HepG2 (cell line): ENCODE measurements around the gene TBCCD1. TPM values are rescaled to one million over a fixed set of nuclear protein-coding genes. Genes with fewer than 3 reads are reported as not detected.
"Not testable (repeated sequence)": the region's sequence is repeated elsewhere in the genome, so short reads cannot be mapped to it uniquely, and the experiment has no call there.

Experiments used
- ATAC-seq: fragments of 200-7000 bp; cut with Tn5 transposase; 3 replicates; pipeline ENCODE4 v1.9.1; 2020; ENCODE audit warnings: mild to moderate bottlenecking, moderate library complexity
- BruUV-seq: library from RNA; stranded (reverse); fragments of 400-500 nt; replicated peaks from 2 replicates; lab custom pipeline; 2021; lab: Mats Ljungman, UMichigan
- CTCF ChIA-PET: fragments of 300-600 bp; formaldehyde crosslinking; extraction: SDS; loops from one replicate; lab custom pipeline; 2021; ENCODE audit warnings: low total read pairs, inconsistent platforms, low intra/inter-chr PET ratio; lab: Yijun Ruan, JAX
- POLR2A ChIA-PET: fragments of 350-600 bp; sonication (Branson Sonifier 250); formaldehyde crosslinking; loops from one replicate; lab custom pipeline; 2020; ENCODE audit warnings: antibody characterized with exemption, inconsistent platforms; lab: Yijun Ruan, JAX
- DNase-seq: peaks from one replicate; pipeline ENCODE4 v3.0.0-alpha.2; 2015; ENCODE audit warnings: low spot score
- FAIRE-seq: peaks from 3 replicates; lab custom pipeline; 2011; peaks lifted over from hg19 to GRCh38; lab: Jason Lieb, UNC
- H2AFZ ChIP-seq: one replicate; pipeline ENCODE4 v1.6.1; 2011; ENCODE audit warnings: low read length, inconsistent platforms
- H3K27ac ChIP-seq: fragments of 300-600 bp; 3 replicates; pipeline ENCODE4 v1.8.0; 2011; ENCODE audit warnings: mixed run types, mild to moderate bottlenecking, mixed read lengths, low read length, inconsistent platforms; ENCODE audit not compliant: insufficient read depth; ENCODE audit errors: extremely low read length
- H3K27me3 ChIP-seq, 2 experiments: fragments of 200-600 bp in 1 of 2; 2 replicates in 1 of 2; 3 replicates in 1 of 2; pipeline versions ENCODE4 v1.6.0 to v1.8.0; 2011; ENCODE audit warnings: low read length in 2 of 2, mild to moderate bottlenecking in 2 of 2, moderate library complexity in 2 of 2, inconsistent platforms in 1 of 2; ENCODE audit not compliant: insufficient read depth in 2 of 2, control insufficient read depth in 1 of 2
- H3K36me3 ChIP-seq, 2 experiments: fragments of 200-600 bp in 1 of 2; replicated peaks in 1 of 2; 2 replicates in 1 of 2; 3 replicates in 1 of 2; pipeline versions ENCODE4 v1.5.1 to v1.8.0; 2011; ENCODE audit warnings: low read length in 2 of 2, inconsistent platforms in 1 of 2; ENCODE audit not compliant: insufficient read depth in 2 of 2, control insufficient read depth in 1 of 2
- H3K4me1 ChIP-seq: 2 replicates; pipeline ENCODE4 v1.5.1; 2012; ENCODE audit warnings: low read length, inconsistent platforms; ENCODE audit not compliant: insufficient read depth
- H3K4me2 ChIP-seq: 2 replicates; pipeline ENCODE4 v1.6.0; 2011; ENCODE audit warnings: low read depth, low read length, inconsistent platforms
- H3K4me3 ChIP-seq, 3 experiments: fragments of 200-600 bp in 1 of 3; sonication (generic), shearing (Covaris generic) in 1 of 3; replicated peaks in 1 of 3; 2 replicates each; pipeline ENCODE4 v1.5.1; 2011 to 2016; ENCODE audit warnings: low read length in 3 of 3, inconsistent platforms in 2 of 3, low read depth in 2 of 3, mild to moderate bottlenecking in 2 of 3, control low read depth in 1 of 3, mixed read lengths in 1 of 3; ENCODE audit not compliant: insufficient read depth in 1 of 3
- H3K79me2 ChIP-seq: one replicate; pipeline ENCODE4 v1.6.1; 2011; ENCODE audit warnings: low read length, inconsistent platforms; ENCODE audit not compliant: insufficient read depth
- H3K9ac ChIP-seq: 2 replicates; pipeline ENCODE4 v1.6.0; 2011; ENCODE audit warnings: mild to moderate bottlenecking, low read depth, low read length, inconsistent platforms; ENCODE audit not compliant: insufficient read depth
- H3K9me3 ChIP-seq: 2 replicates; pipeline ENCODE4 v1.5.1; 2012; ENCODE audit warnings: mild to moderate bottlenecking, low read length
- H4K20me1 ChIP-seq: 2 replicates; pipeline ENCODE4 v1.6.0; 2011; ENCODE audit warnings: inconsistent platforms, mild to moderate bottlenecking, low read length, moderate library complexity; ENCODE audit not compliant: insufficient read depth
- ATF6 ChIP-seq: sonication (generic); formaldehyde crosslinking; conservative IDR thresholded peaks from 2 replicates; pipeline ENCODE4 v1.4.0; 2020; ENCODE audit warnings: missing genetic modification reagents
- FOSL2 ChIP-seq: sonication (generic); formaldehyde crosslinking; IDR thresholded peaks from 2 replicates; pipeline ENCODE4 v1.4.0; 2020; ENCODE audit warnings: missing genetic modification reagents
- MAFK ChIP-seq, 2 experiments: IDR thresholded peaks in 1 of 2; conservative IDR thresholded peaks in 1 of 2; 2 replicates each; pipeline ENCODE4 v1.6.1; 2011; ENCODE audit warnings: improper control_type of control experiment in 2 of 2, low read length in 2 of 2
- TFE3 ChIP-seq: IDR thresholded peaks from 2 replicates; pipeline ENCODE4 v1.6.1; 2016
- ZNF333 ChIP-seq: sonication (generic); formaldehyde crosslinking; IDR thresholded peaks from 2 replicates; pipeline ENCODE4 v1.4.0; 2020; ENCODE audit warnings: mild to moderate bottlenecking, missing genetic modification reagents, borderline replicate concordance
- ZNF629 ChIP-seq: sonication (generic); formaldehyde crosslinking; conservative IDR thresholded peaks from 2 replicates; pipeline ENCODE4 v1.5.0; 2020; ENCODE audit warnings: missing genetic modification reagents
- WGBS: methylation state at CpG from one replicate; pipeline ENCODE4 v1.1.6; 2017; ENCODE audit warnings: low lambda C conversion rate; 5-methylcytosine and 5-hydroxymethylcytosine counted together
- in situ Hi-C: cut with HindIII; loops from 2 replicates; pipeline ENCODE4 v1.10.0; 2017; ENCODE audit warnings: low pct_unique_long_range_greater_than_20kb; ENCODE audit not compliant: extremely low pct_ligation_motif_present
- intact Hi-C: fragments of 100-400 bp; cut with micrococcal nuclease; formaldehyde crosslinking; loops from one replicate; pipeline ENCODE4 v1.10.0; 2022; ENCODE audit not compliant: unreplicated experiment
- polyA plus RNA-seq, 8 experiments: library from polyadenylated mRNA; depleted of rRNA in 3 of 8; stranded (reverse) in 7 of 8; unstranded in 1 of 8; fragments of >200 nt; fragmentation: Illumina TruSeq in 4 of 8; extraction: Trizol in 4 of 8; gene quantifications; 2 replicates each; pipeline versions ENCODE4 v1.2.1 to v1.2.3, GENCODE V29; 2011 to 2016; ENCODE audit warnings: low read depth in 4 of 8, missing spikeins in 1 of 8, mixed read lengths in 1 of 8; ENCODE audit not compliant: insufficient read depth in 1 of 8
- total RNA-seq, 5 experiments: library from RNA; depleted of rRNA; stranded (reverse); fragments of >200 nt; fragmentation: Illumina TruSeq; extraction: Trizol; gene quantifications; 2 replicates each; pipeline ENCODE4 v1.2.3, GENCODE V29; 2016; ENCODE audit warnings: low read depth in 1 of 5

TBCCD1 gene
- total and polyA plus RNA-seq, 2 of the 13 experiments (the other 11 are each of a cell fraction or from before 2014, with no cell fraction given), result 13.6 to 16.2 TPM

- CTCF ChIA-PET, result interaction anchor here (1.6 to 2.8 kb wide), 3 partner anchors 21 to 29 kb away, joined by 4 to 20 read pairs (median 15); no protein-coding TSS in a partner anchor
- Histone ChIP-seq H3K4me2 (peak overlapping the region; percentile 30; the same call in 1 of the 2 replicates), H3K9ac (no peak overlapping the region), H2AFZ (no peak overlapping the region), H3K27ac (peak overlapping the region; percentile 26), H3K9me3 (no peaks in the 10 kb centered on the region), H3K79me2 (no peaks in the 10 kb centered on the region), H4K20me1 (no peaks in the 10 kb centered on the region), H3K4me3 (no peak overlapping the region), H3K27me3 (no peaks in the 10 kb centered on the region), H3K36me3 (peaks cover 7 to 25% of the 10 kb centered on the region in 2 experiments), H3K4me1 (peaks cover 55% of the 10 kb centered on the region)
- ATAC-seq, result no peak
- FAIRE-seq, result no peak
- intact Hi-C loops, result loop anchor here (2.0 kb wide), 1 partner anchor 26 kb away; no protein-coding TSS in a partner anchor
- WGBS, result 58% methylated on average over 2 of the region's 2 CpGs
- in situ Hi-C loops, result no loop called here
- no peak for DNase-seq
- no TSS peak for BruUV-seq
- POLR2A ChIA-PET, result interaction anchor here (0.9 to 24.0 kb wide), 3 partner anchors 18 to 45 kb away, joined by 4 to 854 read pairs (median 17); partner anchors contain the start of genes AHSG and DNAJB11
- TF ChIP-seq MAFK (conservative IDR thresholded peaks at IDR 0.05 in 1 of 2, IDR thresholded peaks at IDR 0.05 in 1 of 2; ENCODE audit: low read length in 2 of 2) (no peak), TFE3 (CRISPR knock-in tag) (0 out of 2 replicates have a peak, but pooled peaks have one; percentile 12), FOSL2 (CRISPR knock-in tag) (peak; percentile 64)
Observed at GRCh38 chr3:186588632-186589031, 21.5 kb upstream of the TBCCD1 start.

- peaks cover 40% of the 10 kb centered on the region for H3K4me1 ChIP-seq
- ChIA-PET POLR2A (interaction anchor here (1.4 to 24.0 kb wide), 2 partner anchors 24 to 196 kb away, joined by 4 to 854 read pairs; partner anchors contain the start of genes AHSG and EIF4A2), CTCF (interaction anchor here (1.6 kb wide), 1 partner anchor 22 kb away, joined by 4 read pairs; no protein-coding TSS in a partner anchor)
- in situ Hi-C loops, result no loop called here
- no peaks in the 10 kb centered on the region for H3K27me3 ChIP-seq
- no peaks in the 10 kb centered on the region for H4K20me1 ChIP-seq
- BruUV-seq, result no TSS peak
- H3K79me2 ChIP-seq, result no peaks in the 10 kb centered on the region
- H2AFZ ChIP-seq, result no peak overlapping the region
- no peaks in the 10 kb centered on the region for H3K9me3 ChIP-seq
- no peak overlapping the region for H3K4me3 ChIP-seq
- ATAC-seq, result no peak
- H3K36me3 ChIP-seq, result peaks cover 10 to 39% of the 10 kb centered on the region in 2 experiments
- H3K4me2 ChIP-seq, result no peak overlapping the region
- no peak overlapping the region for H3K9ac ChIP-seq
- TF ChIP-seq ZNF333 (CRISPR knock-in tag) (no peak), ZNF629 (CRISPR knock-in tag) (peak; percentile 55; the same call in 1 of the 2 replicates), ATF6 (CRISPR knock-in tag) (no peak)
- no peak for DNase-seq
- FAIRE-seq, result no peak
- no peak overlapping the region for H3K27ac ChIP-seq
- intact Hi-C loops, result no loop called here
Observed at GRCh38 chr3:186587183-186587582, 20.0 kb upstream of the TBCCD1 start.

GRCh38 chr3:186586245-186586644 lies 19.1 kb upstream of the TBCCD1 start:
- H3K9ac ChIP-seq, BruUV-seq, H3K27me3 ChIP-seq, FAIRE-seq, H3K9me3 ChIP-seq, H3K27ac ChIP-seq, H3K4me2 ChIP-seq, H3K79me2 ChIP-seq, H3K4me3 ChIP-seq, ATAC-seq, H4K20me1 ChIP-seq, intact Hi-C loops, CTCF ChIA-PET, DNase-seq, H2AFZ ChIP-seq, in situ Hi-C loops: not testable (repeated sequence)
- H3K4me1 ChIP-seq, result peaks cover 31% of the 10 kb centered on the region
- 94% methylated on average over 9 of the region's 9 CpGs for WGBS
- POLR2A ChIA-PET, result interaction anchor here (2.5 to 24.0 kb wide), 2 partner anchors 16 to 25 kb away, joined by 11 to 854 read pairs; partner anchors contain the start of genes AHSG and DNAJB11
- peaks cover 12 to 47% of the 10 kb centered on the region in 2 experiments for H3K36me3 ChIP-seq
